ENCODE results near the gene ABCA10.

DNA sequence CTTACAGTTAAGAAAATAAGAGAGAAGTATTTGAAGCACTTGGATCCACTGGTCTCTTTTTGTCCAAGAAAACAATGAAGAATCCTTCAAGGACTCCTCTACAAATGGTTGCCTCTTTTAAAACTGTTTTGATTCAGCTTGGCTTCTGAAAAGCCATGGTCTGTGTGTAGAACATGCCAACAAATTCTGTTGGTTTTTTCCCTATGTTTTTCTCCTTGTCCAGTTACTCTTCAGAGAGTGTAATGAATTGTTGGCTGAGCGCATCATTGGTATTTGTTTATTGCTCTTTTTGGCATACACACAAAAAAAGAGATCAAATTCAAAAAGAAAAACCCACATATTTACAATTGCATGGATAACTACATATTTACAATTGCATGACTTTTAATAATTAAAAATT lies at the start of gene ABCA10:
- no peak for TF ChIP-seq POLR2AphosphoS5 (IDR thresholded peaks at IDR 0.05; ENCODE audit: low read depth, low read length)
- TF ChIP-seq POLR2A (IDR thresholded peaks at IDR 0.05; ENCODE audit: low read depth, low read length), result no peak
